Fibroblast of lung (primary cell): ENCODE measurements around the gene SCP2. TPM values are rescaled to one million over a fixed set of nuclear protein-coding genes. Genes with fewer than 3 reads are reported as not detected.

Source experiments
- DNase-seq, 2 donors: peaks; one replicate each; pipeline versions ENCODE4 v3.0.0 to v3.0.0-alpha.2; 2010; ENCODE audit warnings: low read depth in 2 of 2
- H2AFZ ChIP-seq: 2 replicates; pipeline ENCODE4 v1.5.1; 2012; ENCODE audit warnings: low read length, control low read depth, inconsistent platforms
- H3K27ac ChIP-seq: 2 replicates; pipeline ENCODE4 v1.5.1; 2011; ENCODE audit warnings: low read length, control low read depth; ENCODE audit not compliant: insufficient read depth
- H3K27me3 ChIP-seq: 2 replicates; pipeline ENCODE4 v1.5.1; 2011; ENCODE audit warnings: mild to moderate bottlenecking, low read length; ENCODE audit not compliant: control insufficient read depth, insufficient read depth
- H3K36me3 ChIP-seq: 2 replicates; pipeline ENCODE4 v1.5.1; 2011; ENCODE audit warnings: low read length; ENCODE audit not compliant: control insufficient read depth, insufficient read depth
- H3K4me1 ChIP-seq: 2 replicates; pipeline ENCODE4 v1.5.1; 2011; ENCODE audit warnings: low read length; ENCODE audit not compliant: control insufficient read depth, insufficient read depth; ENCODE audit errors: extremely low read depth
- H3K4me2 ChIP-seq: 2 replicates; pipeline ENCODE4 v1.5.1; 2011; ENCODE audit warnings: low read length, control low read depth; ENCODE audit not compliant: insufficient read depth; ENCODE audit errors: extremely low read depth
- H3K4me3 ChIP-seq, 4 experiments: fragments of 200-600 bp in 1 of 4; sonication (generic) in 1 of 4; replicated peaks in 1 of 4; 2 replicates each; pipeline ENCODE4 v1.5.1; 2011 to 2016; ENCODE audit warnings: low read length in 4 of 4, low read depth in 3 of 4, mild to moderate bottlenecking in 3 of 4, control low read depth in 2 of 4, inconsistent platforms in 1 of 4, mixed read lengths in 1 of 4; ENCODE audit not compliant: insufficient read depth in 1 of 4; ENCODE audit errors: control extremely low read depth in 1 of 4
- H3K79me2 ChIP-seq: 2 replicates; pipeline ENCODE4 v1.5.1; 2012; ENCODE audit warnings: mild to moderate bottlenecking, low read length, inconsistent platforms; ENCODE audit not compliant: control insufficient read depth, insufficient read depth
- H3K9ac ChIP-seq: 2 replicates; pipeline ENCODE4 v1.5.1; 2011; ENCODE audit warnings: mild to moderate bottlenecking, low read length, control low read depth; ENCODE audit not compliant: insufficient read depth
- H3K9me3 ChIP-seq: 2 replicates; pipeline ENCODE4 v1.5.1; 2012; ENCODE audit warnings: low read depth, low read length; ENCODE audit not compliant: control insufficient read depth, insufficient read depth
- H4K20me1 ChIP-seq: 2 replicates; pipeline ENCODE4 v1.5.1; 2011; ENCODE audit warnings: low read length; ENCODE audit not compliant: control insufficient read depth, insufficient read depth; ENCODE audit errors: extremely low read depth
- EZH2 ChIP-seq: IDR thresholded peaks from 2 replicates; pipeline ENCODE4 v1.5.1; 2012; ENCODE audit warnings: low read length, control low read depth, mild to moderate bottlenecking; ENCODE audit errors: missing control alignments
- polyA plus RNA-seq, 2 donors: library from polyadenylated mRNA; depleted of rRNA in 1 of 2; stranded (reverse) in 1 of 2; unstranded in 1 of 2; fragments of >200 nt; gene quantifications; 2 replicates each; pipeline ENCODE4 v1.2.1, GENCODE V29; 2011 to 2012; ENCODE audit warnings: missing spikeins in 1 of 2
- total RNA-seq: library from RNA; depleted of rRNA; stranded (reverse); fragments of >200 nt; gene quantifications from 2 replicates; pipeline ENCODE4 v1.2.1, GENCODE V29; 2014
- TF ChIP-seq, protein P1 (sequence below), 2 donors: IDR thresholded peaks in 1 of 2; conservative IDR thresholded peaks in 1 of 2; 1 replicate in 1 of 2; 2 replicates in 1 of 2; pipeline ENCODE4 v1.5.1; 2011 to 2012; ENCODE audit warnings: low read length in 2 of 2, control low read depth in 1 of 2, inconsistent platforms in 1 of 2, low read depth in 1 of 2, mild to moderate bottlenecking in 1 of 2

SCP2 gene
- total and polyA plus RNA-seq, 2 donors (not counting 1 experiment from before 2014, with no cell fraction given), result 222 to 305 TPM

GRCh38 chr1:53075206-53075605 lies 148.1 kb downstream of the SCP2 start:
- TF ChIP-seq, protein P1, sequence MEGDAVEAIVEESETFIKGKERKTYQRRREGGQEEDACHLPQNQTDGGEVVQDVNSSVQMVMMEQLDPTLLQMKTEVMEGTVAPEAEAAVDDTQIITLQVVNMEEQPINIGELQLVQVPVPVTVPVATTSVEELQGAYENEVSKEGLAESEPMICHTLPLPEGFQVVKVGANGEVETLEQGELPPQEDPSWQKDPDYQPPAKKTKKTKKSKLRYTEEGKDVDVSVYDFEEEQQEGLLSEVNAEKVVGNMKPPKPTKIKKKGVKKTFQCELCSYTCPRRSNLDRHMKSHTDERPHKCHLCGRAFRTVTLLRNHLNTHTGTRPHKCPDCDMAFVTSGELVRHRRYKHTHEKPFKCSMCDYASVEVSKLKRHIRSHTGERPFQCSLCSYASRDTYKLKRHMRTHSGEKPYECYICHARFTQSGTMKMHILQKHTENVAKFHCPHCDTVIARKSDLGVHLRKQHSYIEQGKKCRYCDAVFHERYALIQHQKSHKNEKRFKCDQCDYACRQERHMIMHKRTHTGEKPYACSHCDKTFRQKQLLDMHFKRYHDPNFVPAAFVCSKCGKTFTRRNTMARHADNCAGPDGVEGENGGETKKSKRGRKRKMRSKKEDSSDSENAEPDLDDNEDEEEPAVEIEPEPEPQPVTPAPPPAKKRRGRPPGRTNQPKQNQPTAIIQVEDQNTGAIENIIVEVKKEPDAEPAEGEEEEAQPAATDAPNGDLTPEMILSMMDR (conservative IDR thresholded peaks at IDR 0.05 in 1 of 2, IDR thresholded peaks at IDR 0.05 in 1 of 2; ENCODE audit: low read depth in 1 of 2, low read length in 2 of 2), result no peak
- no peak for TF ChIP-seq EZH2
- Histone ChIP-seq H3K27ac (no peak overlapping the region), H3K36me3 (peaks cover 13% of the 10 kb centered on the region), H3K9ac (no peak overlapping the region), H2AFZ (no peak overlapping the region), H3K79me2 (no peaks in the 10 kb centered on the region), H3K27me3 (no peaks in the 10 kb centered on the region), H4K20me1 (no peaks in the 10 kb centered on the region), H3K4me1 (no peaks in the 10 kb centered on the region), H3K9me3 (no peaks in the 10 kb centered on the region), H3K4me3 (no peak overlapping the region), H3K4me2 (no peak overlapping the region)
- DNase-seq, result no peak

DNA sequence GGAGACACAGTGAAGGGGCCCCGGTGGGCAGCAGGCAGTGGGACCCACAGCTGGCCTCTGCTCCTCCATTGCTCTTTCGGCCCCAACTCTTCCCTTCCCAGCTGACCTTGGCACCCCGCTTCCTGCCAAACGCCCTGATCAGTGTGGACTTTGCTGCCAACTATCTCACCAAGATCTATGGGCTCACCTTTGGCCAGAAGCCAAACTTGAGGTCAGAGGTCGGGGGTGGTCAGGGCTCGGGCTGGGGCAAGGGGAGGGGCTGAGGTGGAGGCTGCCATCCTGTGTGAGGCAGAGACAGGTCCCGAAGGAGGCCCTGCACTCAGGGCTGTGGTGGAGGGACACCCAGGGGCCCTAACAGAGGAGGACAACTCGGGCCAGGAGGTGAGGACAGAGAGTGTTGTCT lies 148.7 kb downstream of the SCP2 start:
- DNase-seq, result no peak
- no peak overlapping the region for H3K4me3 ChIP-seq
- H4K20me1 ChIP-seq, result no peaks in the 10 kb centered on the region
- no peaks in the 10 kb centered on the region for H3K27me3 ChIP-seq
- peaks cover 14% of the 10 kb centered on the region for H3K36me3 ChIP-seq
- TF ChIP-seq, protein P1 (conservative IDR thresholded peaks at IDR 0.05 in 1 of 2, IDR thresholded peaks at IDR 0.05 in 1 of 2; ENCODE audit: low read depth in 1 of 2, low read length in 2 of 2), result no peak
- TF ChIP-seq EZH2, result no peak
- H2AFZ ChIP-seq, result no peak overlapping the region
- H3K9me3 ChIP-seq, result no peaks in the 10 kb centered on the region
- no peak overlapping the region for H3K9ac ChIP-seq
- H3K79me2 ChIP-seq, result no peaks in the 10 kb centered on the region
- H3K27ac ChIP-seq, result no peak overlapping the region
- H3K4me1 ChIP-seq, result no peaks in the 10 kb centered on the region
- H3K4me2 ChIP-seq, result no peak overlapping the region

DNA sequence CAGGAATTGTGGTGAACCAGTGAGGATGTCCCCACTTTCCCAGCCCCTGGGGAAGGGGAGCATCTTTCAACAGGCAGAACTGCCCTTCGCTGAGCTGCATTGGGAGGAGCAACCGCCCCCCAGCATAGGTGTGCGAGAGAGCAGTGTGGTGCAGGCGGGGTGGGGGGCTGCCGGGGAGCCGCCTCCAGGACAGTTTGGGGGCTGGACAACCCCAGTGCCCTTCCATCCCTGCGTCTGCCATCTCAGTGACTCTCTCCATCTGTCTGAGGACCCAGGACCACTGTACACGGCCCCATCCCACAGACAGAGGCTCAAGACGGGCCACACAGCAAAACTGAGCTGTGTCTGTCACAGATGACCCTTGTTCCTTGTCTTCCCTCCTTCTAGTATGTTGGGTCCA lies 149.1 kb downstream of the SCP2 start:
- no peak overlapping the region for H3K9ac ChIP-seq
- H3K27me3 ChIP-seq, result no peaks in the 10 kb centered on the region
- H3K4me3 ChIP-seq, result no peak overlapping the region
- H3K36me3 ChIP-seq, result peaks cover 15% of the 10 kb centered on the region
- H3K9me3 ChIP-seq, result no peaks in the 10 kb centered on the region
- no peak overlapping the region for H2AFZ ChIP-seq
- H3K4me2 ChIP-seq, result no peak overlapping the region
- no peak overlapping the region for H3K27ac ChIP-seq
- no peak for TF ChIP-seq EZH2
- TF ChIP-seq, protein P1 (conservative IDR thresholded peaks at IDR 0.05 in 1 of 2, IDR thresholded peaks at IDR 0.05 in 1 of 2; ENCODE audit: low read depth in 1 of 2, low read length in 2 of 2), result no peak
- no peaks in the 10 kb centered on the region for H4K20me1 ChIP-seq
- no peaks in the 10 kb centered on the region for H3K79me2 ChIP-seq
- H3K4me1 ChIP-seq, result no peaks in the 10 kb centered on the region
- DNase-seq, result no peak
